ENCODE results near the gene PIGT. TPM values are rescaled to one million over a fixed set of nuclear protein-coding genes. Genes with fewer than 3 reads are reported as not detected.

PIGT gene
- total RNA-seq, 6 donors from 2014 or later: 49.9 to 86.3 (median 63.0) TPM

DNA sequence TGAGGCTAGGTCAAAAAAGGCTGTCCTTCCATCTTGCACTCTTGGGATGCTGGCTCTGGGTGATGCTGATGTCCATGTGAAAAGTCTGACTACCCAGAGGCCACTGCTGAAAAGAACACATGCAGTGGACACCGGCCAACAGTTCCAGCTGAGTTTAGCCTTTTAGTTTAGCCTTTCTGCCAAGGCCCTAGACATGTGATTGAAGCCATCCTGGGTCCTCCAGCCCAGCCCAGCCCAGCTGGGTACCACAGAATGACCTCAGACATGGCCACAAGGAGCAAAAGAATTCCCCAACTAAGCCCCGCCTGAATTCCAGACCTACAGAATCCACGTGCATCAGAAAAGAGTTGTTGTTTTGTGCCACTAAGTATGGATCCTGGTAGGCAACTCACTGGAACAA is 17.4 kb downstream of the PIGT start:
- no peak for TF ChIP-seq POLR2A (IDR thresholded peaks at IDR 0.05)
- TF ChIP-seq POLR2AphosphoS5 (IDR thresholded peaks at IDR 0.05): peak in 1 of 2 donors; percentile 24
- no peak for TF ChIP-seq EP300 (IDR thresholded peaks at IDR 0.05)
- WGBS, 2 donors: 68 to 75% methylated on average over 3 of the region's 3 CpGs
- ATAC-seq (ENCODE audit: low FRiP score in 2 of 2): no peak
- H3K27me3 ChIP-seq: no peaks in the 10 kb centered on the region
- H3K36me3 ChIP-seq: no peaks in the 10 kb centered on the region
- no peaks in the 10 kb centered on the region for H3K9me3 ChIP-seq
- no peak overlapping the region for H3K4me3 ChIP-seq
- no peak for DNase-seq
- no peak overlapping the region for H3K27ac ChIP-seq
- peaks cover 0 to 12% (median 4%) of the 10 kb centered on the region in 4 donors for H3K4me1 ChIP-seq

DNA sequence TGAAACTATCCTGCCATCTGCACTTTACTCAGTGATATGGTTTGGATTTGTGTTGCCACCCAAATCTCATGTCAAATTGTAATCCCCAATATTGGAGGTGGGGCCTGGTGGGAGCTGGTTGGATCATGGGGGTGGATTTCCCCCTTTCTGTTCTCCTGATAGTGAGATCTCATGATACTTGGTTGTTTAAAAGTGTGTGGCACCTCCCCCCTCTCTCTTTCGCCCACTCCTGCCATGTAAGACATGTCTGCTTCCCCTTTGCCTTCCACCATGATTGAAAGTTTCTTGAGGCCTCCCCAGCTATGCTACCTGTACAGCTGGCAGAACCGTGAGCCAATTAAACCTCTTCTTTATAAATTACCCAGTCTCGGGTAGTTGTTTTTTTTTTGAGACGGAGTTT is 18.0 kb downstream of the PIGT start:
- H3K4me3 ChIP-seq: no peak overlapping the region
- WGBS, 2 donors: 94 to 97% methylated on average over 4 of the region's 4 CpGs
- H3K36me3 ChIP-seq: no peaks in the 10 kb centered on the region
- no peaks in the 10 kb centered on the region for H3K9me3 ChIP-seq
- DNase-seq: no peak
- no peak for ATAC-seq (ENCODE audit: low FRiP score in 2 of 2)
- H3K27me3 ChIP-seq: no peaks in the 10 kb centered on the region
- peaks cover 0 to 12% (median 4%) of the 10 kb centered on the region in 4 donors for H3K4me1 ChIP-seq
- no peak overlapping the region for H3K27ac ChIP-seq
- TF ChIP-seq POLR2A (IDR thresholded peaks at IDR 0.05) (no peak), POLR2AphosphoS5 (IDR thresholded peaks at IDR 0.05) (no peak), EP300 (IDR thresholded peaks at IDR 0.05) (no peak), CTCF (IDR thresholded peaks at IDR 0.05) (no peak)

DNA sequence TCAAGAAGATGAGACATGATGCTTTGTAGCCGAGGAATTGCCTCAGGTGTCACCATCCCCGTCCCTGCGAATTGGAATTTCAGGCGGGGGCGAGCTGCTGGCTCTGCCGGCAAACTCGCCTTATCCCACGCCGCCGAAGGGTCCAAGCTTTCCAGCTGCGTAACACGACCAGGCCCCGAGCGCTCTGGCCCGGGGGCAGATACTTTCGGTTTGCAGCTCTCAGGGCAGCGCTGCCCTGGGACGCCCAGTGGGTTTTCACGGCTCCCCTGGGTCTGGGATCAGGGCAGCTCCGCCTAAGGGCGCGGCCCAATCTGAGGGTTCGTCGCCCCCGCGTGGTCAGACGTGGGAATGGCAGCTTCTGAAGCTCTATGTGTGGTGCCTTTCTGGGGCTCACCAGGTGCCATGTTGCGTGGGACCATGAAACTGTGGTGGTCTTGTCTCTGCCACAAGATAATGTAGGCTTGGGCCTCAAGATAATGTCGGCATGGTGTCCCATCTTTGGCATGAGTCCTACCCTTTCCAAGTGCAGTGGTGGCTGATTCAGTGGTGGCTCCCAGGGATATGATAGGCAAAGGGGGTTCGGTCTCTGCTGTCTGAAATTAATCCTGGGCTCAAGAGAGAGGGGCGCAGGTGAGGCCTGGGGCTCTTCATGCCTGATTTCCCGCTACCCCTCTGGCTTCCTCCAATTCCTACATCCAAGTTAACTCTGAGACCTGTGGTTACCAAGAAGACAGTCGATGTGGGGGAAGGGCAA is 21.0 kb downstream of the PIGT start:
- Histone ChIP-seq H3K36me3 (no peaks in the 10 kb centered on the region), H3K27ac (peak overlapping the region; percentile 60 to 86 (median 76)), H3K27me3 (no peaks in the 10 kb centered on the region), H3K4me3 (peak overlapping the region in 3 of 4 donors; percentile 50 to 61 (median 56)), H3K9me3 (no peaks in the 10 kb centered on the region), H3K4me1 (peaks cover 0 to 12% (median 4%) of the 10 kb centered on the region in 4 donors)
- peak; percentile 94 to 95 for DNase-seq
- peak; percentile 18 to 62 for TF ChIP-seq POLR2AphosphoS5 (IDR thresholded peaks at IDR 0.05)
- peak; percentile 93 to 99 (median 98) for TF ChIP-seq CTCF (IDR thresholded peaks at IDR 0.05)
- no peak for TF ChIP-seq EP300 (IDR thresholded peaks at IDR 0.05)
- peak in 2 of 4 donors; percentile 21 to 34 for TF ChIP-seq POLR2A (IDR thresholded peaks at IDR 0.05)
- 15 to 23% methylated on average over 12 to 22 of the region's 33 CpGs for WGBS, 2 donors
- ATAC-seq (ENCODE audit: low FRiP score in 2 of 2): peak; percentile 98 to 99

DNA sequence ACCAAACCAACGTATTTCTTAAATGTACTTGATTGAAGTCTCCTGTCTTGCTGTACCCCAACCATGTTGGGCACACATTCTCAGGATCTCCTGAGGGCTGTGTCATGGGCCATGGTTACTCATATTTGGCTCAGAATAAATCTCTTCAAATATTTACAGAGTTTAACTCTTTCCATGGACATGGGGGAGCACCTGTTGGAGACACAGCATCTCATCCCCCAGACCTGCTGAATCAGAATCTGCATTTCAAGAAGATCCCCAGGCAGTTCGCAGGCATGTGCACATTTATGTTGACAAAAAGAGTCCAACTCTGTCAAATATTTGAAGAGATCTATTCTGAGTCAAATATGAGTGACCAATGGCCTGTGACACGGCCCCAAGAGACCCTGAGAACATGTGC is 24.5 kb downstream of the PIGT start:
- H3K4me1 ChIP-seq: peaks cover 0 to 12% (median 4%) of the 10 kb centered on the region in 4 donors
- H3K36me3 ChIP-seq: no peaks in the 10 kb centered on the region
- H3K27ac ChIP-seq: no peak overlapping the region
- H3K4me3 ChIP-seq: no peak overlapping the region
- TF ChIP-seq EP300 (IDR thresholded peaks at IDR 0.05) (no peak), POLR2A (IDR thresholded peaks at IDR 0.05) (no peak), CTCF (IDR thresholded peaks at IDR 0.05) (no peak)
- H3K9me3 ChIP-seq: no peaks in the 10 kb centered on the region
- WGBS, 2 donors: 70 to 78% methylated on average over 3 of the region's 3 CpGs
- no peaks in the 10 kb centered on the region for H3K27me3 ChIP-seq
- DNase-seq (no peak), ATAC-seq (ENCODE audit: low FRiP score in 2 of 2) (no peak)

DNA sequence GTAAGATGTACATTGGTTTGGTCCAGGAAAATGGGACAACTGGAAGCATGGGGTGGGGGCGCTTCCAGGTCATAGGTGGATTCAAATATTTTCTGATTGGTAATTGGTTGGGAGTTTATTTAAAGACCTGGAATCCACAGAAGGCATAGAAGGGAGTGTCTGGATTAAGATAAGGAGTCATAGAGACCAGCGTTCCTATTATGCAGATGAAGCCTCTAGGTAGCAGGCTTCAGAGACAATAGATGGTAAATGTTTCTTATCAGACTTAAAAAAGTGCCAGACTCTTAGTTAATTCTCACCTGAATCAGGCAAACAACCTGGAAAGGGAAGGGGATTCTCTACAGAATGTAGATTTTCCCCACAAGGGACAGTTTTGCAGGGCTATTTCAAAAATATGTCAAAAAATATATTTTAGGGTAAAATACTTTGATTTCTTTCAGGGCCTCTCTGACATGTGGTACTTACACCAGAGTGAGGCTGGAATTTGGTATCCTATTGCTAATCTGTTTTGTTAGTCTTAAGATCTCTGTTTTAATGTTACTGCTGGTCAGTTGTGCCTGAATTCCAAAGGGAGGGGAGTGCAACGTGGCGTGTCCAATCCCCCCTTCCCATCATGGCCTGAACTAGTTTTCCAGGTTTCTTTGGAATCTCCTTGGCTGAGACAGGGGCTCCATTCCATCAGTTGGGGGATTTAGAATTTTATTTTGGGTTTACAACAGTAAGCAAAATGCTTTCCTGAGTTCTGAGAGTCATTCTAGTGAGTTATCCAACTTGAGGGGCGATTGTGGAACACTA is 25.1 kb downstream of the PIGT start:
- H3K27me3 ChIP-seq: no peaks in the 10 kb centered on the region
- H3K36me3 ChIP-seq: no peaks in the 10 kb centered on the region
- no peak for ATAC-seq (ENCODE audit: low FRiP score in 2 of 2)
- no peak for DNase-seq
- no peak overlapping the region for H3K4me3 ChIP-seq
- H3K4me1 ChIP-seq: peaks cover 0 to 12% (median 4%) of the 10 kb centered on the region in 4 donors
- H3K9me3 ChIP-seq: no peaks in the 10 kb centered on the region
- TF ChIP-seq POLR2A (IDR thresholded peaks at IDR 0.05): no peak
- no peak for TF ChIP-seq CTCF (IDR thresholded peaks at IDR 0.05)
- TF ChIP-seq EP300 (IDR thresholded peaks at IDR 0.05): no peak
- TF ChIP-seq POLR2AphosphoS5 (IDR thresholded peaks at IDR 0.05): no peak
- no peak overlapping the region for H3K27ac ChIP-seq
- WGBS, 2 donors: 69 to 75% methylated on average over 5 of the region's 5 CpGs
